Stimulated activated CD4-positive, alpha-beta T cell treated with anti-CD3 and anti-CD28 coated beads, Interleukin-1b, Interleukin-23, amount 100 ng/mL, for 24 hours (primary cell): ENCODE data around the gene DLX4.

Source experiments
- DNase-seq, 4 experiments: peaks; one replicate each; pipeline ENCODE4 v3.0.0-alpha.2; 2020; ENCODE audit warnings: low read depth in 4 of 4, low spot score in 1 of 4

Gene DLX4

DNA sequence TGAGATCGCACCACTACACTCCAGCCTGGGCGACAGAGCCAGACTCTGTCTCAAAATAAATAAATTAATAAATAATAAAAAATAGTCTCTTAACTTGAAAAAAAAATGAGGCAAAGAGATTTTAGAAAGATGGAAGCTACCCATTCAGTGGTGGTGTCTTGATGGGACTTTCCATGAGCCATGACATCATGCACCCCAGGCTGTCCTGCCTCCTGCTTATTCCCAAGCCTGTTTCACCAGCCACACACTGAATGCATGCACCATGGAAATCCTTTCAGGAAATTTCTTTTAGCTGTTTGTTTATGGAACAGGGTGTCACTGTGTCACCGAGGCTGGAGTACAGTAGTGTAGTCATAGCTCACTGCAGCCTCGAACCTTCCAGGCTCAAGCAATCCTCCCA is 34.9 kb downstream of the DLX4 start:
- DNase-seq, result no peak

DNA sequence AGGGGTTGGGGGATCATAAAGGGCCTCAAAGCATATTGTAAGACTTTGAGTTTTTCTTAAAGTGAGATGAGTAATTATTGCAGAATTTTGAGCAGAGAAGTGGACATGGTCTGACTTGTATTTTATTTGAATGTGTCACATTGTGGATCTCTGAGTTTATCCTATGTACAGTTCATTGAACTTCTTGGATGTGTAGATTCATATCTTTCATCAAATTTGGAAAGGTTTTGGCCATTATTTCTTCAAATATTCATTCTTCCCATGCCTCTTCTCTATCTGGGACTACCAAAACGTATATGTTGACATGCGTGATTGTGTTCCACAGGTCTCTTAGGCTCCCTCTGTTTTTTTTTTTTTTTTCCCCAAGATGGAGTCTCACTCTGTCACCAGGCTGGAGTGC is 40.3 kb downstream of the DLX4 start:
- no peak for DNase-seq

DNA sequence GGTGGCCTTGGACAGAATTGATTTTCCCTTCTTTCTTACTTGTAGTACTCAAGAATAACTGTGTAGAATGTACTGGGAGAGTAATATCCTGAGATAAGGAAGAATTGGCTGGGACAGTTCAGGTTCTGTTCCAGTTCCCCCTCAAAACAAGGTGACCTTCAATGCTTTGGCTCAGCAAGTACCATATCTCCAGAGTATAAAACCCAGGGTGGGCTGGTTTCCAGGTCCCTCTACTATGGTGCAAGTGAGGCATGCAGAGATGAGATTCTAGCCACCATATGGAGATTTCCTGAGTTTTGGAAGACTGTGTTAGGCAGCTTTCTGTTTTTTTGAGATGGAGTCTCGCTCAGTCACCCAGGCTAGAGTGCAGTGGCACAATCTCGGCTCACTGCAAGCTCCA is 44.1 kb downstream of the DLX4 start:
- no peak for DNase-seq

DNA sequence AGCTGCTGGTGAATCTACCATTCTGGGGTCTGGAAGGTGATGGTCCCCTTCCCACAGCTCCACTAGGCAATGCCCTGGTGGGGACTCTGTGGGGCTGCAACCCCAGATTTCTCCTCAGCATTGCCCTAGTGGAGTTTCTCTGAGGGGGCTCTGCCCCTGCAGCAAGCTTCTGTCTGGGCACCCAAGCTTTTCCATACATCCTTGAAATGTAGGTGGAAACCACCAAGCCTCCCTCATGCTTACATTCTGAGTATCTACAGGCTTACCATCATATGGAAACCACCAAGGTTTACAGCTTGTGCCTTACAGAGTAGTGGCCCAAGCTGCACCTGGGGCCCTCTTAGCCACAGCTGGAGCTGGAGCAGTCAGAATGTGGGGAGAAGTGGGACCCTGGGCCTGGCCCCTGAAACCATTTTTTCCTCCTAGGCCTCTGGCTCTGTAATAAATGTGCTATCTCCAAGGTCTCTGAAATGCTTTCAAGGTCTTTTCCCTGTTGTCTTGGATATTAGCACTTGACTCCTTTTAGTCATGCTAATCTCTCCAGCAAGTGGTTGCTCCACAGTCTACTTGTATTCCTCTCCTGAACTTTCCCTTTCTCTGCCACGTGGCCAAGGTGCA is 45.6 kb downstream of the DLX4 start:
- DNase-seq, result no peak

DNA sequence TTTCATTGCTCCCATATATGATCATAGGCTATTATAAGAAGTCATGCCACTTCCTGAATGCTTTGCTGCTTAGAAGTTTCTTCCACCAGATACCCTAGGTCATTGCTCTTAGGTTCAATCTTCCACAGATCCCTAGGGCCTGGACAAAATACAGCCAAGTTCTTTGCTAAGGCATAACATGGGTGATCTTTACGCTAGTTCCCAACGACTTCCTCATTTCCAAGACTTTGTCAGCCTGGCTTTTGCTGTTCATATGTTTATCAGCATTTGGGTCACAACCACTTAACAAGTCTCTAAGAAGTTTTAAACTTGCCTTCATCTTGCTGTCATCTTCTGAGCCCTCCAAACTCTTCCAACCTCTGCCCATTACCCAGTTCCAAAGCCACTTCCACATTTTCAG is 46.2 kb downstream of the DLX4 start:
- DNase-seq, result no peak

DNA sequence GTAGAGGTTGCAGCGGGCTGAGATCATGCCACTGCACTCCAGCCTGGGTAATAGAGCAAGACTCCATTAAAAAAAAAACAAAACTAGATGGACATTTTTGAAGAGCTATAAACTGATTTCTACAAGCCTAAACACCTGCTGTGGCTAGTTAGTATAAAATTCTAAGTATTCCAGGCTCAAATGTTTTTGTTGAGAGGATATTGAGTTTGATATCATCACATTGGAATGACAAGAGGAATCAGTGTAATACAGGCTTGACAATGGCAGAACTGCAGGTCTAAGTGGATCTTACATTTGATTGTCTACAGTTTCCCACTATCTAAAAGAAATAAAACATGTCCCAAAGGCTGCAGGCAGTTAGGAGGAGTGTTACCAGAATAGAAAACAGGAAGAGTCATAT is 49.9 kb downstream of the DLX4 start:
- no peak for DNase-seq

DNA sequence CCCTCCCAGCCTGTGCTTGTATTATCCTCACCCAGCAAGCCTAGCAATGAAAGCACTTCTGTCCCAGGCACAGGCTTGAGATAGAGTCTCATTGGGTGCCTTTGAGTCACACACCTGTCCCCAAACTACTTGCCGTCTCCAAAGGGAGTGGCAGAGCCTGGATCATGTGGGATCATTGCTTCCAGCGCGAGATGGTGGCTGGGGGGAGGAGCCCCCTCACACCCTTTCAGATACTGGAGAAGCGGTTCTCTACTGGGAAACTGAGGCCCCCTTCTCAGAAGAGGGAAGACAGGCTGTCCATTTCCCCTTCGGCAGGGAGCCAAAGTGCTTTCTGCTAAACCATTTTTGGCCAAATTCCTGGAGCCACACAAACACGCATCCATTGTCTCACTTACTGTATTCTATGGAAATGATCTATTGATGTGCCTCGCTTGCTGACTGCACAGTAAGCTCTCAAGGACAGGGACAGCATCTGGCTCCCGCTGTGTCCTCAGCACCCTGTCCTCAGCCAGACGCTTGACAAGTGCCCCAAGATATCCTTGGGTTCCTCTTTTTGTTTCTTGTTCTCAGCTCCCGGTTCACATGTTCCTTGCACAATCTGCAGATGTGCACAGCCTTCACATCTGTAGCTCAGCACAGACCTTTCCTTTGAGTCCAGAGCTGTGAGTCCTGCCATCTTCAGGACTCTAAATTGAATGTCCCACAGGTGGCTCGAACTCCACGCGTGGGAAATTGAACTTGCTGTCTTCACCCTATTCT is 52.0 kb downstream of the DLX4 start:
- no peak for DNase-seq

DNA sequence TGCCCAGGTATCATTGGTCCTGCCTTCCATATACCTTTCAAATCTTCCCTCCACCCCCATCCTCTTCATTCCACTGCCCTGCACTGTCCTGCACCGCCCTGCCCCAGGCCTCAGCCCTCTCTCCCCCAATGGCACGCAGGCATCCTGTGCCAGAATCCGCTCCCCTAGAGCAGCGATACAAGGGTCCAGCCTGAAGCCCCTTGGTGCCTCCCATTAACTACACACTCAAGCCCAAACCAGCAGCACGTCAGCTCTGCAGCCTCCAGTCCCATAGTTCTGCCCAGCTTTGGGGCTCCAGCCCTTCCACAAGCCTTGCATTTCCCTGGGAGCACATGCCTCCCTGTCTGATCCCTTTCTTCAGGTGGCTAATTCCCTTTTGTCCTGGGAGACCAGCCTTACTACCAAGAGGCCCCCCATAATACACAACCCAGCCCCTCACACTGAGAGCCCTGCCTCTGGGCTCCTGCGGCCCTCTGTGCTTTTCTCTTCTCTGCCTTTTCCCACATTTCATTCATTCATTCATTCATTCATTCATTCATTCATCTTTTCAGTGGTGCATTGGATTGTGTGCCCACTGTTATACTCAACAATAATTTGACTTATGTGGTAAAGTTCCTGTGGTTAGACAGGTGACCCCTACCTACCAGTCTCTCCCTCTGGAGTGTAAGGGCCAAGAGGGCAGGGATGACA is 52.8 kb downstream of the DLX4 start:
- DNase-seq, result no peak

DNA sequence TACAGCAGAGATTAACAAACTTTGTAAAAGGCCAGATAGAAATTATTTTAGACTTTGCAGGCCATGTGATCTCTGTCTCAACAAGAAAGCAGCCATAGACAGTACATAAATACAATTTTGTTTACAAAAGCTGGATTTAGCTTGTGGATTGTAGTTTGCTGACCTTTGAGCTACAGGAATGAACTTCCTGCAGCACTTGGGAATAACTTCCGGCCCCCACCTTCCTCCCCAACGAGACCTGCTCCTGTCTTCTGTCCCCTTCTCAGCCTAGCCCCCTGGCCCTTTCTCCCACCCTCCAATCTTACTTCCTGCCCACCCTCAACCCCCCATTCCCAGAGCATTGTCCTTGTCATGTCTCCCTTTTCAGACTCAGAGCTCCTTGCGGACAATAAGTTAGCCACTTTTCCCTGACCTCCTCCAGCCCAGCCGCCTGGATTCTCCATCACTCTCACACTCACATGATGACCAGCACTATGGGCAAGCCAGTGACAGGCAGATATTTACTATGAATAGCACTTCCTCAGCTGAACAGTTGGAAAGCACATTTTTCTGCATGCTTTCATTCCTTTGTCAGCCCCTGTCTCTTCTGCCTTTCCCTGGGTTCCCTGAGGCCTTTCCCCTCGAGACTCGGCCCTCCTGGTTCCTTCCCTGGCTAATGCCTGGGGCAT is 53.6 kb downstream of the DLX4 start:
- no peak for DNase-seq

DNA sequence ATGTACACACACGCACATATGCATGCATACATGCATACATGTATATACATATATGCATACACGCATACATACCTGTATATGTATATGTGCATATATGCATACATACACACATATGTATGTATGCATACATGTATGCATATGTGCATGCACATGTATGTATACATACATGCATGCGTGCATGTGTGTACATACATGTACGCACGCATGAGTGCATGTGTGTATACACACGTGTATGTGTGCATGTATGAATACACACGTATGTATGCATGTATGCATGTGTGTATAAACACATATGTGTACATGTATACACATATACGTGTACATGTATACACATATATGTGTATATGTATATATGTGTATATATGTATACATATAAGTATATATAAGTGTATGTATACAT is 54.5 kb downstream of the DLX4 start:
- no peak for DNase-seq
